Esophagus squamous epithelium (tissue), 5 donors: Measurements from ENCODE around the gene PKD2L1. TPM values are rescaled to one million over a fixed set of nuclear protein-coding genes. Genes with fewer than 3 reads are reported as not detected.
A peak's percentile ranks its signal among the peaks of the same experiment; 100 is the strongest.

Source experiments
- DNase-seq: peaks from one replicate; lab custom pipeline; 2025; lab: John Stamatoyannopoulos, UW
- H3K27ac ChIP-seq, 4 donors: fragments of 200-600 bp; sonication (generic); one replicate each; pipeline ENCODE4 v1.5.1; 2016 to 2019; ENCODE audit warnings: mild to moderate bottlenecking in 1 of 4
- H3K27me3 ChIP-seq, 4 donors: fragments of 200-600 bp; sonication (generic); 1 replicate in 3 of 4; 2 replicates in 1 of 4; pipeline versions ENCODE4 v1.5.1 to v1.6.0; 2017 to 2021; ENCODE audit warnings: antibody characterized with exemption in 1 of 4
- H3K36me3 ChIP-seq, 3 donors: fragments of 200-600 bp; sonication (generic); one replicate each; pipeline ENCODE4 v1.5.1; 2016 to 2019
- H3K4me1 ChIP-seq, 3 donors: fragments of 200-600 bp; sonication (generic); one replicate each; pipeline ENCODE4 v1.5.1; 2017 to 2019
- H3K4me3 ChIP-seq, 4 donors: fragments of 200-600 bp; sonication (generic); 1 replicate in 3 of 4; 2 replicates in 1 of 4; pipeline ENCODE4 v1.5.1; 2016 to 2019; ENCODE audit warnings: mild to moderate bottlenecking in 2 of 4, moderate library complexity in 1 of 4
- H3K9me3 ChIP-seq, 3 donors: fragments of 200-600 bp; sonication (generic); one replicate each; pipeline ENCODE4 v1.5.1; 2016 to 2019
- CTCF ChIP-seq, 6 experiments: fragments of 450-650 bp in 4 of 6; fragments of 200-600 bp in 2 of 6; sonication (generic) in 2 of 6; IDR thresholded peaks; one replicate each; pipeline ENCODE4 v1.5.1; 2016 to 2019; ENCODE audit warnings: antibody characterized with exemption in 6 of 6, mild to moderate bottlenecking in 4 of 6, moderate library complexity in 4 of 6
- POLR2A ChIP-seq, 4 donors: fragments of 450-650 bp; IDR thresholded peaks; one replicate each; pipeline ENCODE4 v1.6.1; 2017; ENCODE audit warnings: antibody characterized with exemption in 4 of 4, mild to moderate bottlenecking in 4 of 4, moderate library complexity in 3 of 4
- whole genome bisulfite sequencing, 2 donors: methylation state at CpG; one replicate each; pipeline ENCODE4 v1.1.5; 2018; 5-methylcytosine and 5-hydroxymethylcytosine counted together
- intact Hi-C: fragments of 100-400 bp; cut with DNase I; formaldehyde crosslinking; loops from one replicate; pipeline ENCODE4 v1.15.0; 2022
- total RNA-seq, 4 donors: library from RNA; depleted of rRNA; stranded (reverse); fragments of >200 nt; gene quantifications; one replicate each; pipeline ENCODE4 v1.1.0, GENCODE V29; 2016
- donor health status: DM: yes; HTN: yes; CAD: no.

Gene PKD2L1
- total RNA-seq, 4 donors from 2014 or later = not detected

DNA sequence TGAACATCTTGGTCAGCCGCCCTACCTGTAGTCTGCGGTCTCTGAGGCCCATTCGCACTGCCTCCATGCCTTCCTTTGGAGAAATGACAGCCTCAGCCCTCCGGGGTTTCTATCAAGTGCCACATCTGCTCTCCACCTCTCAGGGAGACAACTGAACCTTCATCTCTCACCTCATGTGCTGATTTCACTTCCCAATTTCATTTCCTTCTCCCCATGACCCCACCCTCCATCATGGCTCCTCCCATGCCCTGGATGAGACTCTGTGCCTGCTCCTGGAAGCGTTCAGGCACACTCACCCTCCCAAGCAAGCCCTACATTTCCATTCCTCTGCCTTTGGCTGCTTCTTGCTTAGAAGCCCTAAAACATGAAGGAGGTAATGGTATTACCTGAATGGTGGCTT is 9.2 kb upstream of the PKD2L1 start:
- H3K9me3 ChIP-seq = no peaks in the 10 kb centered on the region
- no peak overlapping the region for H3K4me3 ChIP-seq
- intact Hi-C loops = loop anchor here (2.0 to 5.0 kb wide), 2 partner anchors 94 to 178 kb away; partner anchors contain the start of gene SEC31B
- H3K4me1 ChIP-seq = peaks cover 0 to 9% (median 0%) of the 10 kb centered on the region in 3 donors
- no peak for DNase-seq
- TF ChIP-seq POLR2A (IDR thresholded peaks at IDR 0.05) = no peak
- no peak for TF ChIP-seq CTCF (IDR thresholded peaks at IDR 0.05)
- 40 to 60% methylated on average over 4 to 5 of the region's 5 CpGs for WGBS, 2 donors
- peaks cover 0 to 16% (median 0%) of the 10 kb centered on the region in 4 donors for H3K27me3 ChIP-seq
- H3K36me3 ChIP-seq = no peaks in the 10 kb centered on the region
- no peak overlapping the region for H3K27ac ChIP-seq

GRCh38 chr10:100338434-100339036 is 8.5 kb upstream of the PKD2L1 start:
- no peak for DNase-seq
- WGBS, 2 donors = 47 to 52% methylated on average over 4 of the region's 4 CpGs
- Histone ChIP-seq H3K27ac (no peak overlapping the region), H3K4me3 (no peak overlapping the region), H3K36me3 (no peaks in the 10 kb centered on the region), H3K9me3 (no peaks in the 10 kb centered on the region), H3K4me1 (peaks cover 0 to 9% (median 0%) of the 10 kb centered on the region in 3 donors), H3K27me3 (peaks cover 0 to 16% (median 0%) of the 10 kb centered on the region in 4 donors)
- intact Hi-C loops = loop anchor here (2.0 to 5.0 kb wide), 2 partner anchors 94 to 179 kb away; partner anchors contain the start of gene SEC31B
- TF ChIP-seq POLR2A (IDR thresholded peaks at IDR 0.05) (no peak), CTCF (IDR thresholded peaks at IDR 0.05) (peak; percentile 72 to 92 (median 90))

DNA sequence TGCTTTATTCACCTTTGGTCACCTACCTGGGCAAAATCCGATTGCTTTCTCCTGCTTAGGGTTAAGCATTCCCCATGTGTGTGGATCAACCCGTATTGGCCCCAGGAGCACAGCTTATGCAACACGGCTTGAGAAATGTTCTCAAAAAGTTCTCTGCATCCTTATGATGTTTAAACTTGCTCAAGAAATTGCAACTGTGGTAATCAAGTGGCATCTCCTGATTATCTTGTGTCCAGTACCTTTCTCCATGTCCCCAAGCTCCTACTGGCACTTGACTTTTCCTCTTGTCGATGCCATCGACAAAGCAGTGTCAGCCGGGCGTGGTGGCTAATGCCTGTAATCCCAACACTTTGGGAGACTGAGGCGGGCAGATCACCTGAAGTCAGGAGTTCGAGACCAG is 4.7 kb upstream of the PKD2L1 start:
- TF ChIP-seq CTCF (IDR thresholded peaks at IDR 0.05) (no peak), POLR2A (IDR thresholded peaks at IDR 0.05) (no peak)
- peaks cover 0 to 51% (median 0%) of the 10 kb centered on the region in 4 donors for H3K27me3 ChIP-seq
- H3K36me3 ChIP-seq = no peaks in the 10 kb centered on the region
- WGBS, 2 donors = 74 to 76% methylated on average over 7 to 9 of the region's 9 CpGs
- H3K9me3 ChIP-seq = no peaks in the 10 kb centered on the region
- intact Hi-C loops = loop anchor here (5.0 kb wide), 1 partner anchor 183 kb away; the partner anchor contains the start of gene SEC31B
- peaks cover 0 to 9% (median 0%) of the 10 kb centered on the region in 3 donors for H3K4me1 ChIP-seq
- no peak for DNase-seq
- H3K27ac ChIP-seq = no peak overlapping the region
- no peak overlapping the region for H3K4me3 ChIP-seq

DNA sequence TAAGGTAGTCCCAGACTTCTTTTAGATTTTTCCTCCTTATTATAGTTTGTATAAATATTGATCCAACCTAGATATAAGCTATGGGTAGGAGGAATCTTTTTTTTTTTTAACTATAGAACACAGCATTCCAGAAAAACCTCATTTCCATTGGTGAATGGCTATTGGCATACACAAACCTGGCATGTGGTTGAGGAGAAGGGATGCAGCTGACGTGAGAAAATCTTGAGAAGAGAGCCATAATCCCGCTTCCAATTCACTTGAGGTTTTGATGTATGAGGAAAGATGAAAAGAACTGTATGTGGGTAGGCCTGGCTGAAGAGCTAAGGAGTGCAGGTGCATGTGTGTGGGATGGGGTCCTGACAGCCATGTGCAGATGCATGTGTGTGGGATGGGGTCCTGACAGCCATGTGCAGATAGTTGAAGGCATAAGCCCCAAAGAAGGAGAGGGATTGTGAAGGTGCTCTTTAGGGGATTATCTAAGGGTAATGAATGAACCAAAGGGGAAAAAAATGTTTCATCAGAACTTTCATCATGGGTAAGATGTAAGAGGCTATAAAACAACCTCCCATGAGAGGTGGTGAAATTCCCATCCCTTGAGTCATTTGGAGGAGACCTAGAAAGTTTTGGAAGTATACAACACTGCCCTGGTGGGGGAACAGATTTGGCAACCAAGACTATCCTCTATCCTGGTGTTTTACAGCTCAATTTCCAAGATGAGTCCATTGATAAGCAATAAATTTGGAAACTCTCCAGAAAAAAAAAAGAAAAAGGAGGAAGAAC is 3.8 kb upstream of the PKD2L1 start:
- H3K36me3 ChIP-seq = no peaks in the 10 kb centered on the region
- H3K4me3 ChIP-seq = no peak overlapping the region
- no peak for DNase-seq
- no peak for TF ChIP-seq POLR2A (IDR thresholded peaks at IDR 0.05)
- no peak for TF ChIP-seq CTCF (IDR thresholded peaks at IDR 0.05)
- H3K9me3 ChIP-seq = no peaks in the 10 kb centered on the region
- H3K27me3 ChIP-seq = peaks cover 0 to 60% (median 0%) of the 10 kb centered on the region in 4 donors
- H3K4me1 ChIP-seq = peaks cover 0 to 3% (median 0%) of the 10 kb centered on the region in 3 donors
- WGBS, 2 donors = 66 to 72% methylated on average over 2 of the region's 2 CpGs
- intact Hi-C loops = no loop called here
- no peak overlapping the region for H3K27ac ChIP-seq

DNA sequence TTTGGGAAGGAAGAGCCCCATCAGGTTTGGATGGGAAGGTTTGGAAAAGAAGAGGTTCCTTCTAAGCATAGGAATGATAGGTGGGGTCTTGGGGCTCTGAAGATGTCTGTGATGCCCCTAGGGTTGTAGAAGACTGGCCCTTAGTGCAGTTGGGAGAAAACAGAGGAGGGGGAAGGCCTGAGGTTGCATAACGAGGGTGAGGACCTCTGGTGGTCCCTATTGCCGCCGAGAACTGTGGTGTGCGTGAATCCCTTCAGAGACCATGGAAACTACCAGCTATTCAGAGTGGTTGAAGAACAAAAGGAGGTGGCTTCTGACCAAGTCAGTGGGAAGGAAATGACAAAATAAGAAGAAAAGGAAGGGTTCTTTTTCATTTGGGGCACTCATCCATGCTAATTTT is 3.1 kb upstream of the PKD2L1 start:
- WGBS, 2 donors = 58 to 64% methylated on average over 4 of the region's 4 CpGs
- intact Hi-C loops = no loop called here

More for the DNA sequence above, 3.1 kb upstream of the PKD2L1 start:
- Histone ChIP-seq H3K4me1 (no peaks in the 10 kb centered on the region), H3K27ac (no peak overlapping the region), H3K27me3 (peaks cover 0 to 67% (median 0%) of the 10 kb centered on the region in 4 donors), H3K36me3 (no peaks in the 10 kb centered on the region), H3K9me3 (no peaks in the 10 kb centered on the region), H3K4me3 (no peak overlapping the region)
- DNase-seq = no peak
- TF ChIP-seq CTCF (IDR thresholded peaks at IDR 0.05) (no peak), POLR2A (IDR thresholded peaks at IDR 0.05) (no peak)
